H9 (cell line): Measurements from ENCODE around the gene LRP2. TPM values are rescaled to one million over a fixed set of nuclear protein-coding genes. Genes with fewer than 3 reads are reported as not detected.

Source experiments
- DNase-seq: peaks from one replicate; pipeline ENCODE4 v3.0.0-alpha.2; 2017
- H2AFZ ChIP-seq: one replicate; pipeline ENCODE4 v1.6.1; 2013; ENCODE audit warnings: mild to moderate bottlenecking, low read length, control low read depth, moderate library complexity
- H2AK5ac ChIP-seq: 2 replicates; pipeline ENCODE4 v1.6.1; 2013; ENCODE audit warnings: low read length, control low read depth, mixed read lengths; ENCODE audit not compliant: insufficient read length
- H2BK120ac ChIP-seq: one replicate; pipeline ENCODE4 v1.6.1; 2013; ENCODE audit warnings: low read depth, mild to moderate bottlenecking, low read length, control low read depth, inconsistent platforms; ENCODE audit not compliant: poor library complexity, severe bottlenecking
- H2BK12ac ChIP-seq: 2 replicates; pipeline ENCODE4 v1.6.1; 2013; ENCODE audit warnings: low read length, control low read depth, mixed read lengths, low read depth; ENCODE audit not compliant: insufficient read length
- H2BK15ac ChIP-seq: 2 replicates; pipeline ENCODE4 v1.6.1; 2013; ENCODE audit warnings: low read depth, low read length, control low read depth
- H2BK20ac ChIP-seq: one replicate; pipeline ENCODE4 v1.6.1; 2013; ENCODE audit warnings: low read depth, mild to moderate bottlenecking, low read length, control low read depth, inconsistent platforms; ENCODE audit not compliant: poor library complexity, severe bottlenecking
- H2BK5ac ChIP-seq: 2 replicates; pipeline ENCODE4 v1.6.1; 2013; ENCODE audit warnings: low read length, control low read depth, mixed read lengths; ENCODE audit not compliant: insufficient read length
- H3K14ac ChIP-seq: 2 replicates; pipeline ENCODE4 v1.6.1; 2013; ENCODE audit warnings: low read length, control low read depth; ENCODE audit not compliant: insufficient read depth
- H3K18ac ChIP-seq: 2 replicates; pipeline ENCODE4 v1.6.1; 2013; ENCODE audit warnings: low read depth, mild to moderate bottlenecking, mixed read lengths, low read length, control low read depth; ENCODE audit not compliant: insufficient read length
- H3K23ac ChIP-seq: 2 replicates; pipeline ENCODE4 v1.6.1; 2013; ENCODE audit warnings: low read length, control low read depth, mixed read lengths, low read depth; ENCODE audit not compliant: insufficient read length
- H3K23me2 ChIP-seq: 2 replicates; pipeline ENCODE4 v1.6.1; 2013; ENCODE audit warnings: low read depth, mild to moderate bottlenecking, mixed read lengths, low read length, control low read depth; ENCODE audit not compliant: insufficient read length, poor library complexity, severe bottlenecking
- H3K27ac ChIP-seq: 2 replicates; pipeline ENCODE4 v1.5.1; 2013; ENCODE audit warnings: low read length, control low read depth, mixed read lengths, low read depth; ENCODE audit not compliant: insufficient read length
- H3K27me3 ChIP-seq: 2 replicates; pipeline ENCODE4 v1.6.1; 2013; ENCODE audit warnings: low read length, control low read depth, inconsistent platforms; ENCODE audit not compliant: insufficient read depth
- H3K4ac ChIP-seq: 2 replicates; pipeline ENCODE4 v1.6.1; 2013; ENCODE audit warnings: low read depth, mild to moderate bottlenecking, control low read depth, inconsistent platforms, low read length, moderate library complexity
- H3K4me1 ChIP-seq: 2 replicates; pipeline ENCODE4 v1.6.1; 2013; ENCODE audit warnings: low read length, control low read depth, inconsistent platforms; ENCODE audit not compliant: insufficient read depth
- H3K4me2 ChIP-seq: 2 replicates; pipeline ENCODE4 v1.6.1; 2013; ENCODE audit warnings: low read length, control low read depth, mixed read lengths; ENCODE audit not compliant: insufficient read length, insufficient read depth
- H3K56ac ChIP-seq: 2 replicates; pipeline ENCODE4 v1.6.1; 2013; ENCODE audit warnings: low read depth, mild to moderate bottlenecking, mixed read lengths, low read length, control low read depth; ENCODE audit not compliant: insufficient read length
- H3K79me1 ChIP-seq: 2 replicates; pipeline ENCODE4 v1.6.1; 2013; ENCODE audit warnings: low read depth, mild to moderate bottlenecking, moderate library complexity, low read length, control low read depth, inconsistent platforms; ENCODE audit not compliant: insufficient read depth, poor library complexity, severe bottlenecking
- H3K79me2 ChIP-seq: 2 replicates; pipeline ENCODE4 v1.6.1; 2013; ENCODE audit warnings: low read length, control low read depth, inconsistent platforms; ENCODE audit not compliant: insufficient read depth
- H3K9ac ChIP-seq: 2 replicates; pipeline ENCODE4 v1.6.1; 2013; ENCODE audit warnings: low read length, control low read depth, mixed read lengths; ENCODE audit not compliant: insufficient read length; ENCODE audit errors: extremely low read depth
- H3K9me3 ChIP-seq: one replicate; pipeline ENCODE4 v1.6.1; 2013; ENCODE audit warnings: low read depth, low read length, inconsistent platforms; ENCODE audit not compliant: control insufficient read depth
- H3T11ph ChIP-seq: one replicate; pipeline ENCODE4 v1.6.1; 2013; ENCODE audit warnings: mild to moderate bottlenecking, low read length, control low read depth, inconsistent platforms
- H4K20me1 ChIP-seq: one replicate; pipeline ENCODE4 v1.6.1; 2013; ENCODE audit not compliant: control insufficient read depth, insufficient read length, insufficient read depth
- H4K5ac ChIP-seq: 2 replicates; pipeline ENCODE4 v1.6.1; 2013; ENCODE audit warnings: low read depth, mild to moderate bottlenecking, mixed read lengths, low read length, control low read depth; ENCODE audit not compliant: insufficient read length
- H4K8ac ChIP-seq: replicated peaks from 2 replicates; pipeline ENCODE4 v1.6.1; 2013; ENCODE audit warnings: low read length, control low read depth, mixed read lengths, low read depth; ENCODE audit not compliant: insufficient read length
- H4K91ac ChIP-seq: 2 replicates; pipeline ENCODE4 v1.6.1; 2013; ENCODE audit warnings: low read depth, mild to moderate bottlenecking, moderate library complexity, mixed read lengths, low read length, control low read depth; ENCODE audit not compliant: insufficient read length
- H3K27ac Mint-ChIP-seq, 3 experiments: 2 replicates in 2 of 3; 3 replicates in 1 of 3; pipeline ENCODE4 v1.8.0; 2020 to 2021; ENCODE audit warnings: mixed read lengths in 3 of 3, mild to moderate bottlenecking in 1 of 3, moderate library complexity in 1 of 3
- H3K27me3 Mint-ChIP-seq: 2 replicates; pipeline ENCODE4 v1.8.0; 2021; ENCODE audit warnings: low read depth, mild to moderate bottlenecking, moderate library complexity, mixed read lengths
- H3K36me3 Mint-ChIP-seq, 3 experiments: 2 replicates in 2 of 3; 3 replicates in 1 of 3; pipeline ENCODE4 v1.8.0; 2020 to 2021; ENCODE audit warnings: low read depth in 3 of 3, mixed read lengths in 3 of 3; ENCODE audit not compliant: insufficient read depth in 1 of 3
- H3K4me1 Mint-ChIP-seq, 2 experiments: 2 replicates each; pipeline ENCODE4 v1.8.0; 2020; ENCODE audit warnings: mixed read lengths in 2 of 2
- H3K4me3 Mint-ChIP-seq, 2 experiments: 2 replicates in 1 of 2; 3 replicates in 1 of 2; pipeline ENCODE4 v1.8.0; 2020 to 2021; ENCODE audit warnings: mild to moderate bottlenecking in 2 of 2, mixed read lengths in 2 of 2, moderate library complexity in 1 of 2
- H3K9me3 Mint-ChIP-seq, 2 experiments: 2 replicates in 1 of 2; 3 replicates in 1 of 2; pipeline ENCODE4 v1.8.0; 2020; ENCODE audit warnings: mild to moderate bottlenecking in 2 of 2, mixed read lengths in 2 of 2, moderate library complexity in 1 of 2
- CTCF ChIP-seq: fragments of 200-600 bp; sonication (generic); conservative IDR thresholded peaks from 3 replicates; pipeline ENCODE4 v1.8.0; 2021; ENCODE audit warnings: antibody characterized with exemption, mild to moderate bottlenecking
- WGBS: extraction: QIAGEN DNeasy Blood & Tissue Kit; methylation state at CpG from one replicate; pipeline ENCODE4 v1.1.7; 2013; ENCODE audit warnings: missing lambda C conversion rate, low lambda C conversion rate, mixed read lengths; ENCODE audit not compliant: insufficient read length; ENCODE audit errors: extremely low coverage; 5-methylcytosine and 5-hydroxymethylcytosine counted together
- total RNA-seq: library from RNA; stranded (reverse); gene quantifications from 2 replicates; pipeline ENCODE4 v1.2.1, GENCODE V29; 2021

The LRP2 gene
- total RNA-seq, 1 experiment from 2014 or later: 1.4 TPM

- Histone ChIP-seq H3K4me1 (no peaks in the 10 kb centered on the region), H3K14ac (no peak overlapping the region), H3K9ac (no peak overlapping the region), H2BK20ac (no peak overlapping the region), H4K5ac (no peak overlapping the region), H2BK120ac (no peak overlapping the region), H2BK12ac (no peak overlapping the region), H3K79me1 (no peaks in the 10 kb centered on the region), H3K4ac (no peak overlapping the region), H3K23ac (no peak overlapping the region), H2AK5ac (no peak overlapping the region), H2BK15ac (no peak overlapping the region), H4K8ac (no peak overlapping the region), H4K20me1 (no peaks in the 10 kb centered on the region), H2AFZ (no peak overlapping the region), H3K27ac (no peak overlapping the region), H3T11ph (no peak overlapping the region), H3K18ac (no peak overlapping the region), H3K27me3 (no peaks in the 10 kb centered on the region), H3K23me2 (no peaks in the 10 kb centered on the region), H3K79me2 (no peaks in the 10 kb centered on the region), H3K56ac (no peak overlapping the region), H2BK5ac (no peak overlapping the region), H3K4me2 (no peak overlapping the region), H3K9me3 (no peaks in the 10 kb centered on the region), H4K91ac (no peak overlapping the region)
- peaks cover 55% of the 10 kb centered on the region for H3K27me3 Mint-ChIP-seq
- H3K4me3 Mint-ChIP-seq: no peak overlapping the region
- DNase-seq: no peak
- peaks cover 0 to 4% of the 10 kb centered on the region in 2 experiments; a peak in 2 of 4 replicates for H3K4me1 Mint-ChIP-seq
- no peak for TF ChIP-seq CTCF
- H3K27ac Mint-ChIP-seq: no peak overlapping the region
- 0 out of 5 replicates have a peak, but pooled peaks cover 0 to 3% of the 10 kb centered on the region in 2 experiments for H3K9me3 Mint-ChIP-seq
- no CpG with 5 or more reads among the region's 1 CpG for WGBS
- H3K36me3 Mint-ChIP-seq: no peaks in the 10 kb centered on the region
These were observed 267.7 kb downstream of the LRP2 start for GRCh38 chr2:169094676-169095075.
